Left renal cortex interstitium (tissue), 4 donors: Measurements from ENCODE around the gene ATP2B3. TPM values are rescaled to one million over a fixed set of nuclear protein-coding genes. Genes with fewer than 3 reads are reported as not detected.

Experiments used
- DNase-seq, 4 donors: peaks; one replicate each; pipeline ENCODE4 v3.0.0-alpha.2; 2013; ENCODE audit warnings: low read depth in 4 of 4, low spot score in 2 of 4, missing footprints in 1 of 4
- polyA plus RNA-seq, 4 donors: library from polyadenylated mRNA; unstranded; fragments of 120-200 nt; gene quantifications; one replicate each; pipeline ENCODE4 v1.2.1, GENCODE V29; 2013; ENCODE audit not compliant: insufficient read length in 4 of 4

The ATP2B3 gene
- polyA plus RNA-seq, 4 donors, result 0.17 to 0.35 (median 0.33) TPM

DNA sequence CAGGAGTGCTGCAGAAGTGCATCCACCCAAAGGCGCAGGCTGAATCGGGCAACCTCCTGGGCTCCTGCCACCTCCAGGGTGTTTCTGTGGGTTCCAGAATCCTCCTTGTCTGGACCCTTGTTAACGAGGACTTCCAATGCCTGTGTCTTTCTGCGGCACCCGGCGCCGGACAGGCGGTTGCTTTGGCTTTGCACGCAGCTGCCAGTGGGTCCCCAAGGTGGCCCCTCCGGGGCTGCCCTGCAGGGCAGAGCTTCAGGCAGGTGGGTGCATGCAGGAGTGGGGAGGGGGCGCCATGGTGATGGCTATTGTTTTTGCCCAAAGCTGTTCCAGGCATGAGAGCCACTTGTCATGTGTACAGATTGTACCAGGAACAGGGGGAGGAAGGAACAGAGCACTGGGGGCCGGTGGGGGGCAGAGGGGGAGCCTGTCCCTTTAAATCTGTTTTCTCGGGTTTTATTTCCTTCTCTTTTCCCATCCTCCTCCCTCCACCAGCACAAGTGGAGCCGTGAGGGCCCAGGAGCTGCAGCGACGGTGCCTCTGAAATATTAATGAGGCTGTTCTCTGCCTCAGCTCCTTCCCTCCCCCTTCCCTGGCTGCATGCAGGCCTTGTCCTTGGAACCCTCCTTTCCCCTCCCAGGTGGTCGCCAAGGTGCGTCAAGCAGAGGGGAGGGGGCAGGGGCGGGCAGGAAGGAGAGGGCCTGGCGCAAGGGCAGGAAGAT, 13.1 kb downstream of the ATP2B3 start:
- no peak for DNase-seq

DNA sequence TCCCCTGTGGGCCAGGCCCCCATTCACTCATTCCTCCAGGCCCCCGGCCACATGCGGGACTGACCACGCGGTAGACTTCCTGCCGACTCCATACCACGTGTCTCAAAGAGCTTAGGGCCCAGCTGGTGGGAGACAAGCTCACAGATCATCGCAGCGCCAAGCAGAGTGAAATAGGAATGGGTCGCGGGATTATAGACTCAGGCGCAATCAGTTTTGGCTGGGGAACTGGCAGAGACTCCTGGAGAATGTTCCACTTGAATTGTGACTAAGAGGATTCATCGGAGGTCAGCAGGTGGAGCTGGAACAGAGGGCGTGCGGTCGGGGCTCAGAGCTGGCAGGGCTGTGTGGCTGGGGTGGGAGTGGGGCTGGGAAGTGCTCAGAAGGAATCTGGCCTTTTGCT, 15.6 kb downstream of the ATP2B3 start:
- no peak for DNase-seq

DNA sequence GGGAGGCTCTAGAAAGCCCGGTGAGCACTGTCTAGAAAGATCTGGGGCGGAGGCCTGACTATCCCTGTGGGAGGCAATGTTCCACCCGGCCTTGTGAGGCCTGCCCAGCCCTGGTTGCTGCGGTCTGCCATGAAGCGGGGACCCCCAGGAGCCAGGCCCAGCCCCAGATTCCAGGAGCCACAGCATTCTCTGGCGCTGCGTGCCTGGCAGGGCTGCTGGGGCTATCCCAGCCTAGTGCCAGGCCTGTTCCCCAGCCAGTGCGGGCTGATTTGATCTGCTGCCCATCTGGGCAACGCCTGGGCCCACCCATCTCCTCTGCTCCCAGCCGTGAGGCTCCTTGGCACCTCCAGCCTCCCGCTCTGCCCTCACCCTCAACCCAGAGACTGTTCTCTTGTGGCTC, 19.6 kb downstream of the ATP2B3 start:
- DNase-seq, result no peak

DNA sequence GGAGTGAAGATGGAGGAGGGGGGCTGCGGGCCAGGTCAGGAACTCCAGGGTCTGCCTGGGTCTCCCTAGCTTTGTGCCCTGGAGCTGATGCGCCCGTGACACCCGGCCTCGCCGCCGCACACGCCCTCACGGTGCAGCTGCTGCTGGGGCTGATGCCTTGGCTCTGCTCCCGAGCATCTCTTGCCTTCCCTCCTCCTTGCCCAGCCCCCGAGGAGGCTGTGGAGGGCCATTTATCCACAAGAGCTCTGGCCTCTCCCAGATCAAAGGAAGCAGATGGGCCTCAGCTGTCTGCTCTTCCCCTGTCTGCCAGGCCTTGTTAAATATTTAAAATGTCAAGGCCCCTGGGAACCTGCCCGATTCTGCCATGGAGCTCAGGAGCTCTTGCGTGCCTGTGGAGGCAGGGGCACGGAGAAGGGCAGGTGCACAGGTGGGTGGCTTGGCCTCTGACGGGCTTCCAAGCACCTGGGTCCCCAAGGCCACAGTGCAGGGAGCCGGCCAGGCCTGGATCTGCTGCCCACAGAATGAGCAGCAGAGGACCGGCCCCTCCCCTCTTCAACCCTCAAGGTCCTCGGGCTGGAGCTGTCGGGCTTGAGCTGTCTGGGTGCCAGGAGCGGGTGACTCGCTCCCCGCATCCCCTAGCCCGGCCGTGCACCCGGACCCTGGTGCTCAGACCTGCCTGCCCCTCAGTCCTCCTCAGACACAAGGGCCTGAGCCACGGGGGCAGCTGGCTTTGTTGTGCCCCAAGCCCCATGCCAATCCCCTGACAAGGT, 20.3 kb downstream of the ATP2B3 start:
- DNase-seq, result no peak

DNA sequence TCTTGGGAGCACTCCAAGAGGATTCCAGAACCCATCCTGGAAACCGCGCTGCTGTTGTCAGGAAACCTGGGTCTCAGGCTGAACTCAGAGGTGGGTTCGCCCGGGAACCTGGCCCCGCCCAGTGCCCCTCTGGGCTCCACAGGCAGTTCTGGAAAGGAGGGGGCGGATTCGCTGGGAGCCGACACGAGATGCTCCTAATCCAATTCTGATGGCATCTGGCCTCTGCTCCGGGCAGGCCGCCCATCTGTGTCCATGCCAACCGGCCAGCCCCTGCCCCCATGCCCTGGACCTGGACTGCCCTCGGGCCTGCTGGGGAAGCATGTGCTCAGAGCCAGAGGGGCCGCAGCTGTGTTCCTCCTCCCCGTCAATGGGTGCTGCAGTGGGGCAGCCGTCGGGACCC, 21.0 kb downstream of the ATP2B3 start:
- DNase-seq, result no peak

DNA sequence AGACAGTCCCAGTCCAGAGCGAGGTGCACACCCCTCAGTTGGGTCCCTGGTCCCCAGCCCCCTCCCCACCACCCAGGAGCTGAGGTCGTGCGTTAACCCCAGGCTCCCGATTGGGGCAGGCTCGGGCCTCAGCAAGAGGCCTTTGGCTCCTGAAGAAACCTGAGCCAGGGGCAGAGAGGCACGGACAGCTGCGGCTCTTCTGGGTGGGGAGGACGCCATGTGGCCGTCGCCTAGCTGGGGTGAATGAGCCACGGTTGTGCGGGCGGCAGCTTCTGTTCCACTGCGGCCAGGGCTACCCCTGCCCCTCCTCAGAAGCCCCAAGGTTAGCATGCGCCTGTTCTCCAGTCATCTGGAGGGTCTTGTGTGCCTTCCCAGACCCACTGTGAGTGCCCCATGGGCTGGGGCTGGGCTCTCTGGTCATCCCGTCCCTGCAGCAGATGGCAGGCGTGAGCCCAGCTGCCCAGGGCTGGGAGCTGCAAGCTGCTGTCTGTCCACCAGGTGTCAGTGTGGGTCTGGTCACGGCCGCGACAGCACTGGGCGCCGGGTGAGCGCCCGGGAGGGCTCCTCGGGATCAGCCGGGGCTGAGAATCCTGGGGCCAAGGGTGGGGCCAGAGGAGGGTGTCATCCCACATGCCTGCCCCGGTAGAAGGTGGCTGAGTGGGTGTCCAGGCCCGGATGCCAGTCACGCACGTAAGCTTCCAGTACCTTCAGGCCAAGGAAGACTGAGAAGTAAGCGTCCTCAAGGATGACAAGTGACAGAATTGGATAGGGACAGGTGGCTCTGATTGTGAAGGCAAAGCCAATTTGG, 21.9 kb downstream of the ATP2B3 start:
- DNase-seq, result peak in 1 of 4 donors; percentile 11

DNA sequence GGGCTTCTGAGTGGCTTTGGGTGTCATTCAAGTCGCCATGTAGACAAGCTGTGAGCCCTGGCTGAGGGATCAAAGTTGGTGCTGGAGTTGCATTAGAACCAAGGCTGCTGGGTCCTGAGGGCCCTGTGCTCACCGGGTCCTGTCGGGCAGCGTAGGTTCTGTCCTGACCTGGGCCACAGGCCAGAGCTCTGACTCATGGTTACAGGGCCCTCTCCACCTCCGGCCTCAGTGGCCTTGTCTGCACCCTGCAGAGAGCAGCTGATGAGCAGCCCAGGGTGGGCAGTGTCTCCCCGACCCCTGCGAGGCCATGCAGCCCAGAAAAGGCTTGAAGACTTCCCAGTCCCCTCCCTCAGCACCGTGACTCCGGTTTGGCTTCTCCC, 22.5 kb downstream of the ATP2B3 start:
- DNase-seq, result no peak

DNA sequence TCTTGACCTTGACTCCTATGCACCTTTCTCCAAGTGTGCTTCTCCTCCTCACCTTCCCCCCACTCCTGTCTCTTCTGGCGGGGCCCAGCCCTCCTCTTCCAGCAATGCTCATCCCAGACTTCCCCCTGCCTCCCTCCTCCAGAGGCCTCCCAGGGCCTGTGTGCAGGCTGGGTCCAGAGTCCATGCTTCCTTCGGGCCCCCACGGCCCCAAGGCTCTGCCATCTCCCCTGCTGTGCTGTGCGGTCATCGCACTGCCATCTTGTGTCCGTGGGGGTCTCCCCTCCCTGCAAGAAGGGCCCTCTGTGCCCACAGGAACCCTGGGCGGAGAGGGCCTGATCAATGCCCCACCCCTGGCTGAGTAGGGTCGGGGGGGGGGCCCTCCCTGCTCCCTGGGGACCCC, 27.3 kb downstream of the ATP2B3 start:
- DNase-seq, result no peak

DNA sequence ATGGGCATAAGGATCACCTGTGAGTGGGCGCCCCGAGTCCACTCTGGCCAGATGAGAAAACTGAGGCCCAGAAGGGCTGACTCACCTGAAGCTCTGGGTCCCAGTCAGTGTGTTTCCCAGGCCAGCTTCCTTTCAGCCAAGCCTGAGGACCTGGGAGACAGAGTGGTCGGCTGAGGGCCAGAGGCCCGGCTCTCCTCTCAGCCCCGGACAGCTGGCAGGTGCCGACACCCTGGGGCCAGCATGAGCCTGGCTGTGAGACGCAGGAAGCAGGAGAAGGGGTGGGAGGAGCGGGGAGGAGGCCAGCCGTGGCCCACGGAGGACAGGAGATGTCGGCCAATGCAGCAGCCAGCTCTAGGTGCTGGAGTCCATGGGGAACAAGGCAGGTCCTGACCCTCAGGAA, 28.9 kb downstream of the ATP2B3 start:
- DNase-seq, result no peak

DNA sequence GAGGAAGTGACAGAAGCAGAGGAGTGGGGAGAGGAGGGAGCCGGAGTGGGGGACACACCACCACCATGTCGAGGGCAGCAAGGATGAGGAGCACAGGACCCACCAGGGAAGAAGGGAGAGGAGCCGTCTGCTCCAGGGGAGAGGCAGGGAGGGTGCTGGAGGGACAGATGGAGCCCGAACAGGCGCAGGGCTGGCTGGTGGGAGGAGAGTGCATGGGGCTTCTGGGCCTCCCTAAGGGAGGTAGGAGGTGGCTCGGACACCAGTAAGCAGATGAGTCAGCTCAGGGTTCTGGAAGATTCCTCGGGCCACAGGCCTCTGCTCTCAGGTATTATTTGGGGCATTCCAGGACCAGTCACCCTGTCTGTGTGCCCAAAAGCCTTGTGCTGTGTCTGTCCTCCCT, 29.8 kb downstream of the ATP2B3 start:
- no peak for DNase-seq

DNA sequence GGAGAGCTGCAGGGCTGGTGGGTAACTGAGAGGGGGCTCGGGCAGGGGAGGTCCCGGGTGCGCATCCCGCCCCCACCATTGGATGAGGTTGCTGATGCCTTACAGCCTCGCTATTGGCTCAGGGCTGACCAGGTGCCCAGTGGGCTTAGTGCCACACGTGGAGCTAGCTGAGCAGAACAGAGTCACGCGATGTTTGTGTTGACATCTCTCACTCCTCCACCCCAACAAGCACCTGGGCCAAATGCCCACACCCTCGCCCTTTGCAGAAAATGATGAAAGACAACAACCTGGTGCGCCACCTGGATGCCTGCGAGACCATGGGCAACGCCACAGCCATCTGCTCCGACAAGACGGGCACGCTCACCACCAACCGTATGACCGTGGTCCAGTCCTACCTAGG, 31.8 kb downstream of the ATP2B3 start:
- no peak for DNase-seq

DNA sequence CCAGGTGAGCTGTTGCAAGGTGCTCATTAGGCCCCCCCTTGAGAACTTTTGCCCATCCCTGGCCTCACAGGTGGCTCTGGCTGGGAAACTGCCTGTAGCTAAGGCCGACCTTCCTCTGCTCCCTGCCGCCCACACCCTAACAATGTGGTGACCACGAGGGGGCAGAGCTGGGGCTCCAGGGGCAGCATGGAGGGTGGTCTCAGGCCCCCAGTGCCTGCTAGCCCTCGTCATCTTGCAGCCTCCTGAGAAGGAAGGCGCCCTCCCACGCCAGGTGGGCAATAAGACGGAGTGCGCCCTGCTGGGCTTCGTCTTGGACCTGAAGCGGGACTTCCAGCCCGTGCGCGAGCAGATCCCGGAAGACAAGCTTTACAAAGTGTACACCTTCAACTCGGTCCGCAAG, 32.4 kb downstream of the ATP2B3 start:
- DNase-seq, result no peak

DNA sequence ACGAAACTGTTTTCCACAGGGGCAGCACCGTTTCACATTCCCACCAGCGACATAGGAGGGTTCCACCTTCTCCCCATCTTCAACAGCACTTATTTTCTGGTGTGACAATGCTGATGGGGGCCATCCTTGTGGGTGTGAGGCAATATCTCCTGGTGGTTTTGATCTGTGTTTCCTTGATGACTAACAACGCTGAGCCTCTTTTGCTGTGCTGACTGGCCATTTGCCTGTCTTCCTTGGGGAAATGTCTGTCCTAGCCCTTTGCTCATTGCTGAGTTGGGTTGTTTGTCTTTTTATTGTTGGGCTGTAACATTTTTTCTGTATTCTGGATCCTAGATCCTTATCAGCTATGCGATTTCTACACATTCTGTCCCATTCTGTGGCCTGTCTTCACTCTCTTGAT, 33.7 kb downstream of the ATP2B3 start:
- DNase-seq, result no peak

DNA sequence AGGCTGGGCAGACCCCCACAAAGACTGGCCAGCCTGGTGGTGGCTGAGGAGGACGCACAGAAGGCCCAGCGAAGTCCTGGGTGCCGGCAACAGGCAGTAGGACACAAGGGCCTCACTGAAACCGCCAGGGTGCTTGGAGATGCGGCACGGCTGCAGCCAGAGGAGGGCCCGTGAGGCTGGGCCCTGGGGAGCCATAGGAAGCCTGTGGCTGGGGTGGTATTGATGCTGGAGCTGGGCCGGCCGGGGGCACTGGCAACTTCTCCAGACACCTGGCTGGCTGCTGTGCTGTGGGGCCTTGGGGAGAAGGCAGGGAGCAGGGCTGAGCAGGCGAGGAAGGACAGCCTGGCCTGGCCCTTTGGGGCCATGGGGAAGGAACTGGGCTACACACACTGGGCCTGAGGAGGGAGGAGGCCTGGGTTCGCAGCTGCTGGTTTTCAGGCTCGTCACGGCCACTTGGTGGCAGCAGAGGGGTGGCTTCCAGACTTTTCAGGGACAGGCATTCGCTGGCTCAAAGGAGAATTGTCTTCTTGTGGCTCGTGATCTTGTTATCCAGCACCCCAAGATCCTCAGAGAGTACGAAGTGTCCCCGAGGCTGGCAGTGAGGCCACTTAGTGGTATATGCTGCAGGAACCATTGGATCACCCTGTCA, 37.2 kb downstream of the ATP2B3 start:
- peak in 2 of 4 donors; percentile 14 to 37 for DNase-seq

DNA sequence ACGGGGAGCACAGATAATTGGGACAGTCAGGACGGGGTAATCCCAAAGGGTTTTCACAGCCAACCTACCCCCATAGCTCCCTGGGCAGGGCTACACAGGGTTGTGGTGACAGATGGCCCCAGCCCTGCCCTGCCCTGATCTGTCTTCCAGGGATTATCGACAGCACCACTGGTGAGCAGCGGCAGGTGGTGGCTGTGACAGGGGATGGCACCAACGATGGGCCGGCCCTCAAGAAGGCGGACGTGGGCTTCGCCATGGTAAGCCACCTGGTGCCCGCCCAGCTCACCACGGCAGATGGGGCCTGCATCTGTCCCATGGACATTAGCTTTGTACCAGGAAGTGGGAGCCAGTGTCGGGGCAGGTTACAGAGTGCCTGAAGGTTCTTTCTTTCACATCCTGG, 39.3 kb downstream of the ATP2B3 start:
- DNase-seq, result no peak

DNA sequence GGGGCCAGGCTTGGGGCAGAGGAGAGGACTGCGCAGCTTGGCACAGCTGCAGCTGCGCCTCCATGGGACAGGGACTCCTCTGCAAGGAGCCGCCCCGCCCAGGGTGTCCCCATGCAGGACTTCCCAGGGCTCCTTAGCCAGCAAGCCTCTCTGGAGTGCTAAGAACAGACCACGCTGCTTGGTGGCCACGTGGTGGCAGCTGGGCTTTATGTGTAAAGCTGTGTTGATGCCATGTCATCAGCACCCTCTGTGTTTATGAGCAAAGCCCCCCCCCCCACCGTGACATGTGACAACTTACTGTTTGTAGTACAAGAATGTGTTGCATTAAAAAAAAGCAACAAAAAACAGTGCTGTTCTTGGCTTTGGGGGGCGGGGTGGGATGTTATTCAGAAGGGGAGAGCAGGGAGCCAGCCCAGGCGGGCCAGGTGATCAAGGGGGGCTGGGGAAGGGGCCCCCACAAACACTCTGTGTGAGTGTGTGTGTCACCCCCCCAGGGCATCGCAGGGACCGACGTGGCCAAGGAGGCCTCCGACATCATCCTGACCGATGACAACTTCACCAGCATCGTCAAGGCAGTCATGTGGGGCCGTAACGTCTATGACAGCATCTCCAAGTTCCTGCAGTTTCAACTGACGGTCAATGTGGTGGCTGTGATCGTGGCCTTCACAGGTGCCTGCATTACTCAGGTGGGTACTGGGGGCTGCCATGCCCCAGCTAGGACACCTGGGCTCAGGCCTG, 40.3 kb downstream of the ATP2B3 start:
- no peak for DNase-seq

DNA sequence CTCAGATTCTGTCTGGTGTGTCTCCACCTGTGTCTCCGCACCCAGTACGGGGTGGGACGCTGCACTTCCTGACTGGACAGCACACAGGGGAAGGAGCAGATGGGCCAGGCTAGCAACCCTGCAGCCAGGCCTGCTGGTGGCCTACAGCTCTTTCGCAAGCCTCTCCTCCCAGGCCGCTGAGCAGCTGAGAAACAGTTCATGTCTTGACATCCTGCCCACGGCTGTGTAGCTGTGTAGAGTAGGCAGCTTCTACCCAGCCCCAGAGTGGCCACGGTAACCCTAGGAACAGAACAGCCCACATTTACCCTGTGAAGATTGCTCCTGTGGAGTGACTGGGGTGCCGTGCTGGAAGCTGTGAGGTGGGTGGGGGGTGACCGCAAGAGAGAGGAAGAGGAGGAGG, 42.6 kb downstream of the ATP2B3 start:
- no peak for DNase-seq

DNA sequence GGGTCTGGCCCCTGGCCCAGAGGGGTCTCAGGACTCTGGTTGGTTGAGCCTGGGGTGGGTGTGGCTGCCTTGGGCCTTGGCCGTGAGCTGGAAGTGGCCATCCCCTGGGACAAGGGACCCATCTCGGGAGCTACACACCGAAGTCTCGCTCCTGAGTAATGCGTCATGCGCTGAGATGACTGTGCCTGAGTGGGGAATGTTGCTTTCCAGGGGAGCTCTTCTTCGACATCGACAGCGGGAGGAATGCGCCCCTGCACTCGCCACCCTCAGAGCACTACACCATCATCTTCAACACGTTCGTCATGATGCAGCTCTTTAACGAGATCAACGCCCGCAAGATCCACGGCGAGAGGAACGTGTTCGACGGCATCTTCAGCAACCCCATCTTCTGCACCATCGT, 43.0 kb downstream of the ATP2B3 start:
- DNase-seq, result no peak

DNA sequence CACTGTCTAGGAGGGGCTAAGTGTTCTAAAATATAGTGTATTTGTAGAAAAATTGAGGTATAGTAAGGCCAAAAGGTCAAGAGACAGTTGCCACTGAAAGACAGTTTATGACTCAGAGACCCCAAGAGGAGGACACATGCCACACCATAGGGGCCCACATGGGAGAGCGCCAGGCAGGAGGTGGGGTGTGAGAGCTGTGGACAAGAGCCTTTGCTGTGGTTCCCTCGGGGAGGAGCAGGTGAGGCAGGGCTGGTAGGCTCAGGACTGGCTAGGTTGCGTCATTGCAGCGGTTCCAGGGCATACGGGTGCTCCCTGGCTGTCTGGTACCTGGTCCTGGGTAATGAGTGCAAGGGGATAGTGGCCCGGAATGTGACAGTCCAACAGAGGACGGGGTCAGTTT, 43.9 kb downstream of the ATP2B3 start:
- DNase-seq, result no peak

DNA sequence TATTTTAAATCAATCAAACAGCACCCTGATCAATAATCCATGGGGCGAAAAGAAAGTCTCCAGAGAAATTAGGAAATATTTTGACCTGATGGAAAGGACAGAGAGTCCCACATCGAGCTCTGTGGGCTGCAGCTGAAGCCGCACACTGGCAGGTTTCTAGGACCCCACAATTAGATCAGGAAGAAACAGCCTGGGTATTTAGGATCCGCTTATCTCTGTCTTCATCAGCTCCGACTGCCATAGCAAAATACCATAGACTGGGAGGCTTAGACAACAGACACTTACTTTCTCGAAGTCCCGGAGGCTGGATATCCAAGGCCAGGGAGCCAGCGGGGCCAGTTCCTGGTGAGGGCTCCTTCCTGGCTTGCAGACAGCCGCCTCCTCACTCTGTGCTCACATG, 45.1 kb downstream of the ATP2B3 start:
- no peak for DNase-seq
